BLaER1 (cell line): Measurements from ENCODE around the gene EXOSC3.
"Not testable (repeated sequence)": the region's sequence is repeated elsewhere in the genome, so short reads cannot be mapped to it uniquely, and the experiment has no call there.

Experiments
- H3K27ac ChIP-seq: shearing (Covaris generic); formaldehyde crosslinking; 2 replicates; pipeline ENCODE4 v1.8.1; 2022
- H3K27me3 ChIP-seq: shearing (Covaris generic); formaldehyde crosslinking; 2 replicates; pipeline ENCODE4 v1.8.1; 2022
- H3K36me3 ChIP-seq: shearing (Covaris generic); formaldehyde crosslinking; 2 replicates; pipeline ENCODE4 v1.8.1; 2022
- H3K4me1 ChIP-seq: shearing (Covaris generic); formaldehyde crosslinking; 2 replicates; pipeline ENCODE4 v1.8.1; 2022
- H3K4me2 ChIP-seq: shearing (Covaris generic); formaldehyde crosslinking; 2 replicates; pipeline ENCODE4 v1.8.1; 2022
- H3K4me3 ChIP-seq: shearing (Covaris generic); formaldehyde crosslinking; 2 replicates; pipeline ENCODE4 v1.8.1; 2022
- H3K9ac ChIP-seq: shearing (Covaris generic); formaldehyde crosslinking; 2 replicates; pipeline ENCODE4 v1.8.1; 2022
- H3K9me3 ChIP-seq: shearing (Covaris generic); formaldehyde crosslinking; 2 replicates; pipeline ENCODE4 v1.8.1; 2022
- H4K20me1 ChIP-seq: shearing (Covaris generic); formaldehyde crosslinking; 2 replicates; pipeline ENCODE4 v1.8.1; 2022
- Cebpa-rat ChIP-seq: shearing (Covaris generic); IDR thresholded peaks from 2 replicates; pipeline ENCODE4 v1.8.1; 2022

Gene EXOSC3

DNA sequence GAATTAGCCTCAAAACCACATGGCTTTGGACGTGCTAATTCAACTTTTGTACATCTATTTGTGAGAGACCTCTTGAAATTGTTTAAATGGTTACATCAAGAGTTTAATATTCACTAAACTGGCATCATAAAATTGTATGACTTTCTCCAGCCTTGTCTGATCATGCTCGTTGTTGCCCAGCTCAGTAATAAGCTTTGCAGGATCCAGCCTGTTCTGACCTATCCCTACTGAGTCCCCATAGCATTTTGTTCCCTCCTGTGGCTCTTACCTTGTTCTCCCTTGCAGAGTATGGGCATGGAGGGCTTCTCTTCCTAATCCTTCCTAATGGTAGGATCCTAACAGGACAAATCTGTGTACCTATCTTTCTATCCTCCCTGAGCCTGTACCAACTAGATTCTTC is 6.3 kb downstream of the EXOSC3 start:
- TF ChIP-seq Cebpa-rat, result no peak
- Histone ChIP-seq H3K4me1 (peaks cover 18% of the 10 kb centered on the region), H3K4me3 (no peak overlapping the region), H3K9ac (no peak overlapping the region), H4K20me1 (peaks cover 78% of the 10 kb centered on the region), H3K27me3 (no peaks in the 10 kb centered on the region), H3K9me3 (no peaks in the 10 kb centered on the region), H3K27ac (no peak overlapping the region), H3K36me3 (peaks cover 100% of the 10 kb centered on the region), H3K4me2 (no peak overlapping the region)

DNA sequence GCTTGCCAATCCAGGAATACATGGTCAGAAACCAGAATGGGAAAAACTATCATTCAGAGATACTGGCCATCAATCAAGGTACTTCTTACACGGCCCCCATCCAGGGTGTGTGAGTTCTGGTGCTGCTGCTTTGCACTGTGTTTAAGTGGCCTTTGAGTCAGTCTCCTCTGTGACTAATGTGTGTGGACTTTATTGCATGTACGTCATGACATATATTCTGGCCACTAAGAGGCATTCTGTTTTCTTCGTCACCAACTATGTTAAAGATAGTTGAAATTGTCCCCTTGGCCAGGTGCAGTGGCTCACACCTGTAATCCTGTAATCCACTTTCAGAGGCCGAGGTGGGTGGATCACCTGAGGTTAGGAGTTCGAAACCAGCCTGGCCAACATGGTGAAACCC is 8.5 kb downstream of the EXOSC3 start:
- Histone ChIP-seq H4K20me1 (peaks cover 56% of the 10 kb centered on the region), H3K4me2 (no peak overlapping the region), H3K36me3 (peaks cover 99% of the 10 kb centered on the region), H3K27me3 (no peaks in the 10 kb centered on the region), H3K4me3 (no peak overlapping the region), H3K9me3 (no peaks in the 10 kb centered on the region), H3K27ac (no peak overlapping the region), H3K4me1 (no peaks in the 10 kb centered on the region), H3K9ac (no peak overlapping the region)
- TF ChIP-seq Cebpa-rat, result no peak

DNA sequence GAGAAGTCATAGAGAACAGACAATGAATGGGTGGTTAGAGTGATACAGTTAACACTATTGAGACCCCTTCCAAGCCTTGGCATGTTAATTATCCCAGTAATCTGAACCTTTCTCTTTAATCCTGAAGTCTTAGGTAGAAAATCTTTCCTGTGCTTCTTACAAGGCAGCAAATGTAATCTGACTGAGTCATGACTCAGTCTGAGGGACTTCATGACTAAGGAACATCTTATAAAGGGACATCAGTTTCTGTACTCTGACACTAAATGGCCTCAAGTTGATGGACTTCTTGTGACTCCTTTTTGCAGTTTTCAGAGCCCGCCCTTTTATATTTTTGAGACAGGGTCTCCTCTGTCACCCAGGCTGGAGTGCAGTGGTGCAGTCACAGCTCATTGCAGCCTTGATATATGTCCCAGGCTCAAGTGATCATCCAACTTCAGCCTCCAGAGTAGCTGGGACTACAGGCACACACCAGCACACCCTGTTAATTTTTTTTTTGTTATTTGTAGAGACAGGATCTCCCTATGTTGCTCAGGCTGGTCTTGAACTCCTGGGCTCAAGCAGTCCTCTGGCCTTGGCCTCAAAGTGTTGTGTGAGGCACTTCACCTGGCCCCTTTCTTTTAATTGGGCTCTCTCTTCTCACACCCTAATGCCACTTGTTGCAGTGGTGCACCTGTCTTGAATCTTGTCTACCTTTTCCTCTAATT is 9.5 kb downstream of the EXOSC3 start:
- Histone ChIP-seq H3K9ac (no peak overlapping the region), H3K4me1 (no peaks in the 10 kb centered on the region), H3K27me3 (no peaks in the 10 kb centered on the region), H3K27ac (no peak overlapping the region), H3K4me2 (no peak overlapping the region), H3K9me3 (no peaks in the 10 kb centered on the region), H4K20me1 (peaks cover 48% of the 10 kb centered on the region; the same call in 1 of the 2 replicates), H3K4me3 (no peak overlapping the region), H3K36me3 (peaks cover 96% of the 10 kb centered on the region)
- no peak for TF ChIP-seq Cebpa-rat

DNA sequence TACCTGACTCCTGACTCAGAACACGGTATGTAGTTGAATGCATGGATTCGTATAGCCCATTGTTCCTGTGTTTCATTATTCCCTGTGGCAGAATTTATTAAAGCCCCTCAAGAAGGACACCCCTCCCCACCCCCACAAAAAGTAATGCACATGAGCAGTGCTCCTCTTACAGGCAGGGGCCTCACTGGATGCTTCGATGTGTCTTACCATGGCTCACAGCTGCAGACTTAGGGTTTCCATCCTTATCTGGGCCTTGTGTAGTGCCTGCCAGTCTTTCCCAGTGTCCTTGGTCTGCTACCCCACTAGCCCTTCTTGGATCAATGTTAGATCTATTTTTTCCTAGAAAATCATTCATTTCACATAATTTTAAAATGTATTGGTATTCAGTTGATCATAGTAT is 14.9 kb downstream of the EXOSC3 start:
- H3K4me3 ChIP-seq, result no peak overlapping the region
- no peaks in the 10 kb centered on the region for H3K9me3 ChIP-seq
- no peaks in the 10 kb centered on the region for H3K4me1 ChIP-seq
- no peak overlapping the region for H3K27ac ChIP-seq
- peaks cover 15% of the 10 kb centered on the region; the same call in 1 of the 2 replicates for H4K20me1 ChIP-seq
- no peaks in the 10 kb centered on the region for H3K27me3 ChIP-seq
- H3K36me3 ChIP-seq, result peaks cover 68% of the 10 kb centered on the region
- H3K4me2 ChIP-seq, result no peak overlapping the region
- H3K9ac ChIP-seq, result no peak overlapping the region
- no peak for TF ChIP-seq Cebpa-rat

DNA sequence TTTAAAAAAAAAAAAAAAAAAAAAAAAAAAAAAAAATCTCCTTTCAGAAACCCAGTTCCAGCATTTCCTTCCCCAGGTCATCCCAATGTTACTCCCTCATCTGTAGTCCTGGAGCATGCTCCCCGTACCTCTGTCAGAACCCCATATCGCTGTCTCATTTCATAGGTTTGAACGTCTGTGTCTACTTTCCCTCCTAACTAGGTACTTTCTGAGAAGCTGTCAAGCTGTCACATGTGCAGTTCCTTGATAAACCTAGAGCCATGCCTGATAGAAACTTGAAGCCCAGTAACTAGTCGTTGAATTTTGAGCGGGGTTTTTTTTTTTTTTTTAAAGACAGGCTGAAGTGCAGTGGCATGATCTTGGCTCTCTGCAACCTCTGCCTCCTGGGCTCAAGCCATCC is 15.6 kb downstream of the EXOSC3 start:
- Histone ChIP-seq H3K9me3 (no peaks in the 10 kb centered on the region), H3K4me3 (no peak overlapping the region), H3K4me1 (no peaks in the 10 kb centered on the region), H3K27ac (no peak overlapping the region), H3K4me2 (no peak overlapping the region), H4K20me1 (peaks cover 10% of the 10 kb centered on the region; the same call in 1 of the 2 replicates), H3K9ac (no peak overlapping the region), H3K36me3 (peaks cover 68% of the 10 kb centered on the region), H3K27me3 (no peaks in the 10 kb centered on the region)
- TF ChIP-seq Cebpa-rat, result no peak

DNA sequence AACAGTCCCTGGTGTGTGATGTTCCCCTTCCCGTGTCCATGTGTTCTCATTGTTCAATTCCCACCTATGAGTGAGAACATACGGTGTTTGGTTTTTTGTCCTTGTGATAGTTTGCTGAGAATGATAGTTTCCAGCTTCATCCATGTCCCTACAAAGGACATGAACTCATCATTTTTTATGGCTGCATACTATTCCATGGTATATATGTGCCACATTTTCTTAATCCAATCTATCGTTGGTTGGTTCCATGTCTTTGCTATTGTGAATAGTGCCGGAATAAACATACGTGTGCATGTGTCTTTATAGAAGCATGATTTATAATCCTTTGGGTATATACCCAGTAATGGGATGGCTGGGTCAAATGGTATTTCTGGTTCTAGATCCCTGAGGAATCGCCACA is 19.6 kb downstream of the EXOSC3 start:
- not testable (repeated sequence) for H3K9me3 ChIP-seq, H4K20me1 ChIP-seq, H3K4me3 ChIP-seq, H3K4me1 ChIP-seq, H3K4me2 ChIP-seq, H3K27ac ChIP-seq, H3K27me3 ChIP-seq, H3K9ac ChIP-seq
- peaks cover 53% of the 10 kb centered on the region for H3K36me3 ChIP-seq

DNA sequence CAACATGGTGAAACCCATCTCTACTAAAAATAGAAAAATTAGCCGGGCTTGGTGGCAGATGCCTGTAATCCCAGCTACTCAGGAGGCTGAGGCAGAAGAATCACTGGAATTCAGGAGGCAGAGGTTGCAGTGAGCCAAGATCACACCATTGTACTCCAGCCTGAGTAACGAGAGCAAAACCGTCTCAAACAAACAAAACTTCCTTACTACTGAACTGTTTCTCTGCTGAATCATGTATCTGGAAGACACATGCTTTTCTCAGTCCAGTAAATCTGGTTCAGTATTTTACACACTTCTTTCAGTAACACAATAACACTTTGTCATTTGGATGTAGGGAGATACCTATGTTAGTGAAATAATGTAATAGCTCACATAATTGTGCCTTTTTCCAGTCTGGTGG is 23.4 kb downstream of the EXOSC3 start:
- Histone ChIP-seq H3K9me3 (no peaks in the 10 kb centered on the region), H3K9ac (no peak overlapping the region), H3K27ac (no peak overlapping the region), H3K4me1 (no peaks in the 10 kb centered on the region), H3K27me3 (no peaks in the 10 kb centered on the region), H3K36me3 (peaks cover 37% of the 10 kb centered on the region), H3K4me2 (no peak overlapping the region), H3K4me3 (no peak overlapping the region), H4K20me1 (no peaks in the 10 kb centered on the region)
- no peak for TF ChIP-seq Cebpa-rat

DNA sequence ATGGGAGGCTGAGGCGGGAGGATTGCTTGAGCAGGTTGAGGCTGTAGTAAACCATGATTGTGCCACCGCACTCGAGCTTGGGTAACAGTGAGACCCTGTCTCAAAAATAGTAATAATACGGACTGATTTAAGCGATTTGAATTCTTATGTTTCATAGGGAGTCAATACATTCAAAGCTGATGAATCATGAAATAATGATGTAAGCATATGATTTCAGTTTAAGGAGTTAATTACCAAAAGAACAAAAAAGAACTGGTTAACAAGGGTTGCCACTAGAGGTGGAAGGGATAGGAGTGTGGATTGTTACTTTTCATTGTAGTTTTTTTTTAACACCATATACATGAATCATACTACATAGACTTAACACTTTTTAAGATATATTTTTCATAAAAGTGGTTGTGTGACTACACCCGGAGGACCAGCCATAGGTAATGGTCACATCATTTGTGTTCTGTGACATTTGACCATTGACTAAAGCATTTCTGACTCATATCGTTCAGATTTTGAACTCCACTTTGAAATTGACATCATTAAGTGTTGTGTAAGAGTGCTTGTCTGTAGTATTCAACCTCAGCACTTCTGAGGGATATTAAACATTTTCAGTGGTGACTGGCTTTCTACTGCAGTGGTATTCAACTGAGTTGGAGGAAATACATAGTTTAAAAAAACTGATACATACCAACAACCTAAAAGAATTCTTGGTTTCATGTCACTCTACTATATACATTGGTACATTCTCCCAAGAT is 24.3 kb downstream of the EXOSC3 start:
- Histone ChIP-seq H3K27ac (no peak overlapping the region), H3K27me3 (no peaks in the 10 kb centered on the region), H3K4me2 (no peak overlapping the region), H3K4me1 (no peaks in the 10 kb centered on the region), H3K9me3 (no peaks in the 10 kb centered on the region), H3K4me3 (no peak overlapping the region), H4K20me1 (no peaks in the 10 kb centered on the region), H3K9ac (no peak overlapping the region), H3K36me3 (peaks cover 39% of the 10 kb centered on the region)
- no peak for TF ChIP-seq Cebpa-rat

DNA sequence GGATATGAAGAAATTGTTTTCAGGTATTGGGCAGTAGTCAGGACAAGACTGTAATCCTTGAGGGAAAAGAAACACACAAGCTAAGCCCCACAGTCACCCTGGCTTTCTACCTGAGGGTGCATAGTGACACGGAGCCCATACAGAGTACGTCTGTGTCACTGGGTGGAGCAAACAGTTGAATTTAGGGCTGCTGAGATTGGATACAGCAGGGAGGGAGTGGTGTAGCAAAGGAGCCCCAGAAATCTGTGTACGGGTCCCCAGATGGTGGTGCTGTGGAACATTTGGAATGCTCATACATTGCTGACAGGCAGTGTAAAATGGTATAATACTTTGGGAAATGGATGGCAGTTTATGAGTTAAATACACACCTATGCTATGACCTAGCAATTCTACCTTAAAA is 26.1 kb downstream of the EXOSC3 start:
- peaks cover 26% of the 10 kb centered on the region for H3K36me3 ChIP-seq
- H3K27me3 ChIP-seq, result no peaks in the 10 kb centered on the region
- peaks cover 13% of the 10 kb centered on the region for H3K4me1 ChIP-seq
- H3K9ac ChIP-seq, result no peak overlapping the region
- H3K4me2 ChIP-seq, result no peak overlapping the region
- no peak overlapping the region for H3K4me3 ChIP-seq
- H4K20me1 ChIP-seq, result no peaks in the 10 kb centered on the region
- no peaks in the 10 kb centered on the region for H3K9me3 ChIP-seq
- TF ChIP-seq Cebpa-rat, result no peak
- no peak overlapping the region for H3K27ac ChIP-seq

DNA sequence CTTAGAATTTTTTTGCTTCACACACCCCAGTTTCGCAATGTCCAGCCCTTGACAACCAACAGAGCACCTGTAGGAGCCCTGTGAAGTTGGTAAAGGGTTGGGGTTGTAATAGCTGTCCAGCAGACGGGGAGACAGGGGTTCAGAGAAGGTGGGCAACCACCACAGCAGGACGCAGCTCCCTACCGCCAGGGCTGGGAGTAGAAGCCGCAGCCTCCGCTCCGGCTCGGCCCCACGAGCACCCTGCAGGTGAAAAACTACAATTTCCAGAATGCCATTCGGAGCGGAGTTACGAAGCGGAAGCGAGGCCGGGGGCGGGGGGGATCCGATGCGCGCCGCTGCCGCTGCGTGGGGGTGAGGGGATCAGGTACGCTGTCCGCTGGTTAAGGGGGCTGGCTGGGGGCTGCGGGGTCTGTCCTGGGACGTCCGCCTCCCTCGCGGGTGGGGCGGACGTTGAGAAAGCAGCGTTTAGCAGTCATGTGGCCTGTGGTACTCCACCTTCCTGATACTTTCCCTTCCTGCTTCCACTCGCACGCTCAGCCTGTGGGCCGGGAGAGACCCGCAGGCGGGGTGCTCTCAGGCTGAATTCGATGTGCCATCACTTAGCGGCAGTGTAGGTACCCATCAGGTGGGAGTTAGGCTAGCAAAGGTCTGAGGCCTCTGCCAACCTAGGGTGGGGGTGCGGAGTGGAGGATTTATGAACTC is 31.2 kb downstream of the EXOSC3 start, which contains the start of gene TRMT10B:
TSS of gene TRMT10B (plus strand) at position 317 of the 702 bp plus-strand sequence. CDS start 8,127 bp downstream, outside the sequence.
- H3K4me3 ChIP-seq, result peak within 1 kb of the TSS; percentile 81
- H4K20me1 ChIP-seq, result no peaks in the 10 kb centered on the region
- H3K27ac ChIP-seq, result peak within 1 kb of the TSS; percentile 88
- peaks cover 13% of the 10 kb centered on the region for H3K4me1 ChIP-seq
- no peaks in the 10 kb centered on the region; the same call in 1 of the 2 replicates for H3K9me3 ChIP-seq
- no peaks in the 10 kb centered on the region for H3K27me3 ChIP-seq
- peak within 1 kb of the TSS; percentile 88 for H3K4me2 ChIP-seq
- peak; percentile 68; the same call in 1 of the 2 replicates for TF ChIP-seq Cebpa-rat
- H3K36me3 ChIP-seq, result peaks cover 9% of the 10 kb centered on the region; the same call in 1 of the 2 replicates
- peak within 1 kb of the TSS; percentile 88 for H3K9ac ChIP-seq
